Right cardiac atrium (tissue), 5 donors: ENCODE results near the gene BSG. TPM values are rescaled to one million over a fixed set of nuclear protein-coding genes. Genes with fewer than 3 reads are reported as not detected.

ENCODE experiments used
- ATAC-seq, 2 donors: fragments of 200-7000 bp; cut with Tn5 transposase; one replicate each; pipeline versions ENCODE4 v1.8.0 to v1.9.1; 2020; ENCODE audit warnings: moderate library complexity in 2 of 2, mild to moderate bottlenecking in 1 of 2
- DNase-seq, 3 donors: peaks; one replicate each; pipeline ENCODE4 v3.0.0-alpha.2; 2020
- H3K27ac ChIP-seq: one replicate; pipeline ENCODE4 v1.5.1; 2013; ENCODE audit warnings: mild to moderate bottlenecking, low read length, control low read depth, moderate library complexity
- H3K27me3 ChIP-seq: one replicate; pipeline ENCODE4 v1.6.1; 2013; ENCODE audit not compliant: control insufficient read depth, insufficient read depth
- H3K4me1 ChIP-seq: one replicate; pipeline ENCODE4 v1.6.1; 2013; ENCODE audit warnings: low read length; ENCODE audit not compliant: control insufficient read depth, insufficient read depth
- H3K4me3 ChIP-seq: one replicate; pipeline ENCODE4 v1.5.1; 2013; ENCODE audit warnings: low read length, control low read depth
- H3K9me3 ChIP-seq: one replicate; pipeline ENCODE4 v1.6.1; 2013; ENCODE audit warnings: low read length; ENCODE audit not compliant: control insufficient read depth
- WGBS: extraction: QIAGEN DNeasy Blood & Tissue Kit; methylation state at CpG from one replicate; pipeline ENCODE4 v1.1.7; 2013; 5-methylcytosine and 5-hydroxymethylcytosine counted together
- intact Hi-C, 4 donors: fragments of 100-400 bp; cut with DNase I; formaldehyde crosslinking; loops; one replicate each; pipeline versions ENCODE4 v1.11.0 to v1.14.0; 2022 to 2023
- polyA plus RNA-seq: library from polyadenylated mRNA; stranded (reverse); fragments of 200-250 nt; gene quantifications from one replicate; pipeline ENCODE4 v1.2.3, GENCODE V29; 2013
- total RNA-seq, 4 donors: library from RNA; stranded (reverse); fragmentation: NEBNext Ultra II Directional; extraction: Animal tissue kit (Norgen Biotek cat#: 25700); gene quantifications; one replicate each; pipeline ENCODE4 v1.2.1, GENCODE V29; 2021
- donor health status: healthy with polysubstance abuse.
- donor health status: DM: no; HTN: yes; CAD: no.
- donor health status: DM: no; HTN: no; CAD: no.
- donor health status: DM: no; HTN: yes; CAD: no; lungs with severe emphysema.
- donor health status: DM: yes; HTN: yes; CAD: no.

BSG gene
- total and polyA plus RNA-seq, 5 donors, result 1,142 to 1,705 (median 1,380) TPM

DNA sequence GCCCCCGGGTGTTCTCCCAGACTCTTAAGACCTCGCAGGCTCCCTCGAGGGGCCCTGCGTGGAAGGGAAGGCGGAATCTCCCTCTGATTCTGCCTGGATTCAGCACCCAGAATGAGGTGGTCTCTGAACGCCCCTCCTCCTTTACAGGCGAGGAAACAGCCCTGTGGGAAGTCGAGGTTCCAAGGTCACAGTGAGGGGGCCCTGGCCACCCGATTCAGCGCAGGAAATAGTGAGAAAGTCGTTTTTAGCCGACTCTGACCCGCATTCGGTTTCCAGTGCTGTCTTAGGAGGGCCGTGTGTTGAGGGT, 1.1 kb downstream of the BSG start:
- ATAC-seq, result no peak
- intact Hi-C loops, result loop anchor here in 2 of 4 donors (5.0 kb wide), 1 partner anchor 41 kb away; the partner anchor contains the start of gene CDC34 (in 2 of the 2)

DNA sequence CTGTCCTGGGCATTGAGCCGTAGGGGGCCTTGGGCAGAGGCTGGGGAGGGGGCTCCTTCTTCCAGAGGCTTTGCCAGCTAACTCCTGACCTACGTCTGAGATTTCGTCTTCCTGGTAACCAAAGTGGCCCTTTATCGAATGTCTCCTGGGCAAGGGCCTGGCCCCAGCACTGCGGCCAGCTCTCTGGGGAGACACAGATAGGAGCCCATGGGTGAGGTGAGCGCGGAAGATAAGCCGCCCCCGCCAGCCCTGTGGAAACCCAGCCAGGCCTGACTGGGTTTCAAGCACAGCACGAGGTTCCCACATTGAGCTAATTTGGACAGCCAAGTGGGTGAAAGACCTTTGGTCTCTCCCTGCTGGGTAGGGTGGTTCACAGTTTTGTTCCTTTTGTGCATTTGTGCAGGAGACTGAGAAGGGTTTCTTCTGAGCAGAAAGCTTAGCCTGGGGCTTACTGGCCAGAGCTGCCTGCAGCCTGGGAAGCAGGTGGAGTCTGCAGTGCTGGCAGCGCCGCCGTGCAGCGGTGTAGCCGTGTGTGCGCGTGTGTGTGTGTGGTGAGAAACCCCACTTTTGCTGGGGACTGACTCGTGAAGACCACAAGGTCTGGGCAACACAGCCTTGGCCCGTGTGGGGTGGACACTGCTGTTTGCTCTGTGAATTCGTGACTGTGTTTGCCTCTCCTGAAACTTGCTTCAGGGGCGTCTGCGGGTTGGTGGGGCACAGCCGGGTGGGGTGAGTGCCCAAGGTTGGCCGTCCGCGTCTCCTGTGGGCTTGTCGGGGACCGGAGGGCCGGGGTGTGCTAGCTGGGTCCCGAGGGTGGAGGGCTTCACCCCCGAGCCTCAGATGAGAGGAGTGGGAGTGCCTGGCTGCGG, 2.5 kb downstream of the BSG start:
- Histone ChIP-seq H3K4me1 (peaks cover 2% of the 10 kb centered on the region), H3K9me3 (no peaks in the 10 kb centered on the region), H3K4me3 (peak overlapping the region; percentile 50), H3K27ac (peak overlapping the region; percentile 21), H3K27me3 (no peaks in the 10 kb centered on the region)
- 22% methylated on average over 32 of the region's 32 CpGs for WGBS
- peak in 2 of 3 donors; percentile 84 to 85 for DNase-seq
- peak; percentile 10 to 22 for ATAC-seq
- intact Hi-C loops, result loop anchor here in 2 of 4 donors (5.0 kb wide), 1 partner anchor 43 kb away; the partner anchor contains the start of gene CDC34 (in 2 of the 2)

More for the DNA sequence above, 1.1 kb downstream of the BSG start:
- peak overlapping the region; percentile 79 for H3K27ac ChIP-seq
- peak overlapping the region; percentile 91 for H3K4me3 ChIP-seq
- H3K27me3 ChIP-seq, result no peaks in the 10 kb centered on the region
- no peaks in the 10 kb centered on the region for H3K9me3 ChIP-seq
- no peak for DNase-seq
- peaks cover 2% of the 10 kb centered on the region for H3K4me1 ChIP-seq
- 3% methylated on average over 15 of the region's 15 CpGs for WGBS

DNA sequence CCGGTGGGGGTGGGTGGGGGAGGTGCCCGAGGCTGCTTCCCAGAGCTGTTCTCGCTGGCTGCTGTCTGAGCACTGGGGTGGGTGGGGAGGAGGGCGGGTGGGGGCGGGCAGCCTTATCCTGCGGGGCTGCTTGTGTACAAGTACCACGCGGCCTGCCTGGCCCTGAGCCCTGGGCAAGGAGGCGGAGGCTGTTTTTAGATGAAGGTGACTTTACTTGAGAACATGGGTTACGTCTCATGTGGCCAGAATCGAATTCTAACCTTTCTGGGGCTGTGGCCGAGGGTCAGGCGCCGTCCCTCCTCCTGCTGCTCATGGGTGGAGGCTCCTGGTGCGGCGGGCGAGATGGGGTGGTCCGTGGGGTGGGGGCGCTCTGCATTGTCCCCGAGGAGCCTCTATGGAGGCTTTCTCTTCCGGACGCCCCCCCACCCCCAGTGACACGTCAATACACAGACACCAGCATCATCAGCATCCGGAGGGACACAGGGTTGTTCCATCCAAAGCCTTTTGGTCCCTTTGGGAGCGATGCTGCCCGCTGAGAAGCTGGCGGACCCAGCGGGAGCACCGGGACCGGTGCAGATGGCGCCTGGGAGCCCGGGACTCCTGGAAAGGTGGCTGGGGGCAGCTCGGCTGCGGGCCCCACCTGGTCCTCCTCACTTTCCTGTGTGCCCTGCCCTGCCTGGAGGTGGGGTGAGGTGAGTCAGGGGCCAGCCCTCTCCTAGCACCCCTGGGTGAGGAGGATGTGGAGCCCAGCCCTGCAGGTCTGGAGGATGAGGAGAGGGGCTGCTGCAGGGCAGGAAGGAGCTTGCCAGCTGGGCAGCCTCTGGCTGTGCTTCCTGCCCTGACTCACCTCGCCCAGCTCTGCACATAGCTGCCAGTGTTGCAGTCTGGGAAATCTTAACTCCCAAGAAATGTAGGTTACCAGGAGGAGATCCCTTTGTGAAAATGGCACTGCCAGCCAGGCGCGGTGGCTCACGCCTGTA, 3.4 kb downstream of the BSG start:
- peak; percentile 41 to 44 for ATAC-seq
- intact Hi-C loops, result no loop called here

DNA sequence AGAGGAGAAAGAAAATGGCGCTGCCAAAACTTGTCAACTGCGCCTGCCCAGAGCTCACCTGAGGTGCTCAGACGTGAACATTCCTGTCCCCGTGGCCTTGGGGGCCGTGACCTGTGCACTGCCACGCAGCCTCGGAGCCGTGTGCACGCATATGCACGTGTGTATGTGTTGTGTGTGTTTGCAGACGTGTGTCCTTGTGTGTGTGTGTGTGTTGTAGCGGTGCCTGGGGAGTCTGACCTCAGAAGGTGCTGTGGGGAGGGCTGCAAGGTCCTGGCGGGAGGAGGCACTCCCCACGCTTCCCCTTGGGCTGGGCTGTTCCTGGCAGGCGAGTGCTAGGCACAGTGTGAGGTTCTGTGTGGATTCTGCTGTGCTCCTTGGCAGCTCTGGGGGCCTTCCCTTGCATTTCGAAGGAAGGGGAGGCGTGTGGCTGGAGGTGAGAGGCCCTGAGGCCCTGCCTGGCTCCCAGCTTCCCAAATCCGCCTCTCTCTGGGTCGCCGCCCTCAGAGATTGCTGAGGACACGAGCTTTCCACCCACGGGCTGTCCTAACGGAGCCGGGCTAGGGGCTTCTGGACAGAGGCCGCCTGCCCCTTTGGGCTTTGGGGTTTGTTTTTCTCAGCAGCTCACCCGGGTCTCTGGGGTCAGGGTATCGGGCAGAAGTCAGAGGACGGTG, 4.5 kb downstream of the BSG start:
- ATAC-seq (no peak), DNase-seq (peak in 1 of 3 donors; percentile 47)
- 75% methylated on average over 28 of the region's 28 CpGs for WGBS
- Histone ChIP-seq H3K27me3 (no peaks in the 10 kb centered on the region), H3K9me3 (no peaks in the 10 kb centered on the region), H3K27ac (peak overlapping the region; percentile 26), H3K4me3 (no peak overlapping the region), H3K4me1 (peaks cover 2% of the 10 kb centered on the region)
- intact Hi-C loops, result no loop called here

More for the DNA sequence above, 3.4 kb downstream of the BSG start:
- H3K4me1 ChIP-seq, result peaks cover 2% of the 10 kb centered on the region
- H3K9me3 ChIP-seq, result no peaks in the 10 kb centered on the region
- H3K27ac ChIP-seq, result peak overlapping the region; percentile 84
- peak; percentile 72 to 89 (median 89) for DNase-seq
- 43% methylated on average over 38 of the region's 38 CpGs for WGBS
- H3K27me3 ChIP-seq, result no peaks in the 10 kb centered on the region
- H3K4me3 ChIP-seq, result peak overlapping the region; percentile 50

DNA sequence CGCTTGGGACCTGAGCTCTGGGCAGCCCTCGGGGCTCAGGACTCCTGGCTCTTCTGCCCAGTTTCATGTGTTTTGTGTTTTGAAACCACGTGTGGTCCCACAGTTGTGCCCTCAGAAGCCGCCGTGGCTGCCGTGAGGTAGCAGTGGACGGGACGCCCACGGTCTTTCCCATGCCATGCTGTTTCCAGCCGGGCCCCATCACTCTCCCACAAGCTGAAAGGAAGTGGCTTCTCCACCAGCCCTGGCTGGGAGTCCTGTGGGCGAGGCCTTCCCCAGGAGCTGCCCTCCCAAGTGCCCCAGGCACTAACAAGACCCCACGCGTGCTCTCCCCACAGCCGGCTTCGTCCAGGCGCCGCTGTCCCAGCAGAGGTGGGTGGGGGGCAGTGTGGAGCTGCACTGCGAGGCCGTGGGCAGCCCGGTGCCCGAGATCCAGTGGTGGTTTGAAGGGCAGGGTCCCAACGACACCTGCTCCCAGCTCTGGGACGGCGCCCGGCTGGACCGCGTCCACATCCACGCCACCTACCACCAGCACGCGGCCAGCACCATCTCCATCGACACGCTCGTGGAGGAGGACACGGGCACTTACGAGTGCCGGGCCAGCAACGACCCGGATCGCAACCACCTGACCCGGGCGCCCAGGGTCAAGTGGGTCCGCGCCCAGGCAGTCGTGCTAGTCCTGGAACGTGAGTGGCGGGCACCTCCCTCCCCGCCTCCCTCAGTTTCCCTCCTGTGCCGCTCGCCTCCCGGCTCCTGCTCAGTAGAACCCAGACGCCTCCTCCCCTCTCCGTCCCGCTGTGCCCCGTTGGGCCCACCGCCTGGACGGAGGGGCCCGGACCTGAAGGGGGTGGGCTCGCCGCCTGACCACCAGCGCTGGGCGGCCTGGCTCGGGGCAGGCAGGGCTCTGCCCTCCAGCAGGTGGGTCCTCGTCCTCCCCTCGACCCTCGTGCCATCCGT, 5.3 kb downstream of the BSG start:
- WGBS, result 79% methylated on average over 66 of the region's 66 CpGs
- ATAC-seq, result no peak
- DNase-seq, result peak in 1 of 3 donors; percentile 61
- H3K4me3 ChIP-seq, result no peak overlapping the region
- H3K9me3 ChIP-seq, result no peaks in the 10 kb centered on the region
- H3K27me3 ChIP-seq, result no peaks in the 10 kb centered on the region
- H3K4me1 ChIP-seq, result peaks cover 2% of the 10 kb centered on the region
- peak overlapping the region; percentile 26 for H3K27ac ChIP-seq
- intact Hi-C loops, result no loop called here

DNA sequence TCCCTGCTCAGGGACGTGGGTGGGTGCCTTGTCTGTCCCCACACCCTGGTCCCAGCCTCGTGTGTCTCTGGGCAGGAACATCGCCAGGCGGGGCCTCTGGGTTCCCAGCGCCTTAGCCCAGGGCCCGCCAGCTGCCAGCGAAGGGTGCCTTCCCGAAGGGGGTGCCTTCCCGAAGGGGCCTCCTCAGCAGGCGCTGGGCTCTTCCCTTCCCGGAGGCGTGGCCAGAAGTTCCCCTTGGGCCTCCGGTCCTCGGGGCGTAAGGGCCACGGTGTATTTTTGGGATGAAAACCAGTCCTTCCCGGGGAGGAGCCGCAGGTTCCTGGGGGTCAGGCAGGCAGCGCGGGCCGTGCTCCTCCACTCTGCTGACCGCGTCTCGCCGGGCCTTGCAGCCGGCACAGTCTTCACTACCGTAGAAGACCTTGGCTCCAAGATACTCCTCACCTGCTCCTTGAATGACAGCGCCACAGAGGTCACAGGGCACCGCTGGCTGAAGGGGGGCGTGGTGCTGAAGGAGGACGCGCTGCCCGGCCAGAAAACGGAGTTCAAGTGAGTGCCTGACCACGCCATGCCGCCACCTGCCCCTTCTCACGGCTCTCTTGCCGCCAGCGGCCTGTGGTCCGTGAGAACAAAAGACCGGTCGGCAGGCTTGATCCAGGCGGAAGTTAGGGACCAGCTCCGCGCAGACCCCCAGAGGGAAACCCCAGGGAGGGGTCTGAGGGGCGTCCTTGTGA, 6.9 kb downstream of the BSG start:
- H3K27ac ChIP-seq, result no peak overlapping the region
- no peaks in the 10 kb centered on the region for H3K9me3 ChIP-seq
- H3K4me3 ChIP-seq, result no peak overlapping the region
- ATAC-seq (no peak), DNase-seq (peak in 1 of 3 donors; percentile 48)
- intact Hi-C loops, result no loop called here
- WGBS, result 80% methylated on average over 46 of the region's 46 CpGs
- H3K4me1 ChIP-seq, result no peaks in the 10 kb centered on the region
- H3K27me3 ChIP-seq, result no peaks in the 10 kb centered on the region

DNA sequence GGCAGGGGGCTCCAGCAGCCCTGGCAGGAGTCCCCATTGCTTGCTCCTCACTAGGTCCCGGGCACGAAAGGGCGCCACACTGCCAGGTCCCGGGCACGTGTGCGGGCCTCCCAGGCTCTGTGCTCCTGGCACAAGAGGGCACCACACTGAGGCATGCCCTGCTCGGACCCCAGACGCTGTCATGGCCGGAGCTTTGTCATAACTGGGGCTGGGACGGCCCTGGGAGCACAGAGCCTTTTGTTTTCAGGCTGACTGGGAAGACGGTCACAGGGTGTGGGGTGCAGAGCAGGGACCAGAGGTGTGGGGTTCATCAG, 7.4 kb downstream of the BSG start:
- ATAC-seq (no peak), DNase-seq (no peak)
- Histone ChIP-seq H3K4me3 (no peak overlapping the region), H3K27ac (no peak overlapping the region), H3K27me3 (no peaks in the 10 kb centered on the region), H3K4me1 (no peaks in the 10 kb centered on the region), H3K9me3 (no peaks in the 10 kb centered on the region)
- WGBS, result 90% methylated on average over 11 of the region's 11 CpGs
- intact Hi-C loops, result no loop called here

DNA sequence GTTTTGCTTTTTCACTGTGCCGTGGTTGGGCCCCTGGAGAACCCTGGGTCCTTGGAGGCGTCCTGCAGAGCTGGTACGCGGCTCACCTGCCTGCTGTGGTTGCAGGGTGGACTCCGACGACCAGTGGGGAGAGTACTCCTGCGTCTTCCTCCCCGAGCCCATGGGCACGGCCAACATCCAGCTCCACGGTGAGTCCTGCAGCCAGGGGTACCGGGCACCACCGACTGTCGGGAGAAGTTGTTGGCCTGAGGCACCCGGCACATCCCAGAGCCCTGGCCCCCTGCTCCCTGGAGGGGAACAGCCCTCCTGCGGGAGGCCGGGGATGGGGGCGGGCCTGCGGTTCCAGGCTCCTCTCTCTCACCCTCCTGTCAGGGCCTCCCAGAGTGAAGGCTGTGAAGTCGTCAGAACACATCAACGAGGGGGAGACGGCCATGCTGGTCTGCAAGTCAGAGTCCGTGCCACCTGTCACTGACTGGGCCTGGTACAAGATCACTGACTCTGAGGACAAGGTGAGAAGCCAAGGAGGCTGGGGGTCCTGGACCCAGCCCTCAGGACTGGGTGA, 8.0 kb downstream of the BSG start:
- 88% methylated on average over 22 of the region's 22 CpGs for WGBS
- Histone ChIP-seq H3K27ac (no peak overlapping the region), H3K4me3 (no peak overlapping the region), H3K27me3 (no peaks in the 10 kb centered on the region), H3K4me1 (no peaks in the 10 kb centered on the region), H3K9me3 (no peaks in the 10 kb centered on the region)
- ATAC-seq, result no peak
- DNase-seq, result peak in 1 of 3 donors; percentile 39
- intact Hi-C loops, result no loop called here

DNA sequence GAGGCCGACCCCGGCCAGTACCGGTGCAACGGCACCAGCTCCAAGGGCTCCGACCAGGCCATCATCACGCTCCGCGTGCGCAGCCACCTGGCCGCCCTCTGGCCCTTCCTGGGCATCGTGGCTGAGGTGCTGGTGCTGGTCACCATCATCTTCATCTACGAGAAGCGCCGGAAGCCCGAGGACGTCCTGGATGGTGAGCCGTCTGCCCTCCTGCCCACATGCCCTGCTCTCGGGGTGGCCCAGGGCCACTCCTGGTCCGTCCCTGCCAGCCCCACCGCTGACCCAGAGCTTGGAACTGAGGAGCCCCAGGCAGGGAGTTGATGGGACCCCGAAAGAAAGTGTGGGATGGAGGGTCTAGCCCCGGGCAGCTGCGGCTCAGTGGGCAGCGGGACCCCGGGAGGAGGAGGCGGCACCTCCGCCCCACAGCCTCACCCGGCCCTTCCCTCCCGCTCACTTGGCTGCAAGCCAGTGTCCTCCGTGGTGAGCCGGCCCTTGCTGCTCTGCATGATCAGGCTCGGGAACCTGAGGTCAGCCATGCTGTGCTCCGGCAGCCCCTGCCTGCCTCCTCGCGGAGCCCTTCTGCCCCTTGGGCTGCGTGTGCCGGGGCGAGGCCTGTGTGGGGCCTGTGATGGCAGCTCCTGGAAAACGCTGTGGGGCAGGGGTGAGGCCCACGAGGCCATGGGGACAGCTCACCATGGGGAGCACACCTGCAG, 9.2 kb downstream of the BSG start:
- H3K9me3 ChIP-seq, result no peaks in the 10 kb centered on the region
- no peaks in the 10 kb centered on the region for H3K27me3 ChIP-seq
- DNase-seq (peak in 1 of 3 donors; percentile 57), ATAC-seq (no peak)
- H3K4me3 ChIP-seq, result no peak overlapping the region
- H3K4me1 ChIP-seq, result no peaks in the 10 kb centered on the region
- intact Hi-C loops, result no loop called here
- no peak overlapping the region for H3K27ac ChIP-seq
- 82% methylated on average over 40 of the region's 40 CpGs for WGBS
